Epidermal melanocyte (primary cell): Measurements from ENCODE around the gene SPTBN5.

Experiments
- DNase-seq: peaks from one replicate; pipeline ENCODE4 v3.0.0; 2011; ENCODE audit warnings: low spot score; ENCODE audit not compliant: insufficient read length

Gene SPTBN5

GRCh38 chr15:41806291-41807181 is 87.3 kb downstream of the SPTBN5 start:
- no peak for DNase-seq

- no peak for DNase-seq
Observed at GRCh38 chr15:41805711-41806110, 88.1 kb downstream of the SPTBN5 start.

DNA sequence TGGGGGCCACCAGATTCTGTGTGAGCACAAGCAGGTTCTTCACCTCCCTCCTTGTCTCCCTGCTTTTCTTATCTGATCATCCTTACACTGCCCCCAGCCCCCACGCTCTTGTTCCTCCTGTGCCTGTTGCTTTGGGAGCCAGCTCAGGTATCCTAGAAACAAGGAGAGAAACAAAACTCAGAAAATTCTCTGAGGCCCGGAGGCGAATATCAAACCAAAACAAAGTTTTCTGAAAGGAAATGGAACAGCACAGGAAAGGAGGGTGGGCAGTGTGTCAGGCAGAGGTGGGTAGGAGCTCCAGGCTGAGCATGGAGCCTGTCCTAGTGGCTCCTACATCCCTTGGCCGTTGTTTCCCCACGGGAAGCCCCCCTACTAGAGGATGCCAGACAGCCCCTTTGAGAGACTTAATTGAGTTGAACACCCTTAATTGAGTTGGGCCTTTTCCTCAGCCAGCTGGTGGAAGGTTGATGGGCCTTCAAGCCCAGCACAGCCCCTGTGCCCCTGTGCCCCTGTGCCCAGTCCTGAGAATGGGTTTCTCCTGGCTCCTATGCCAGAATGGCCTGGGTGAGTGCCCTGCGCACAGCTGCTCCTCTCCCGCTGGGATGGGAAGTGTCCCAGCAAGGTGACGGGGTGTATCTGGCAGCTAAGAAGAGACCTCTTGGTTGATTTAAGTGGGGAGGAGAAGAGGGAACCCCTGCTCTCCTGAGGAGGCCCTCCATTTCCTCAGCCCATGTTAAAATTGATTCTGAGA is 88.8 kb downstream of the SPTBN5 start:
- DNase-seq = no peak

- no peak for DNase-seq
Observed at GRCh38 chr15:41804361-41804760, 89.5 kb downstream of the SPTBN5 start.

- no peak for DNase-seq
Observed at GRCh38 chr15:41801850-41802455, 91.9 kb downstream of the SPTBN5 start.

GRCh38 chr15:41801185-41801584 is 92.7 kb downstream of the SPTBN5 start:
- DNase-seq = no peak

- DNase-seq = no peak
Observed at GRCh38 chr15:41799488-41799805, 94.4 kb downstream of the SPTBN5 start.

GRCh38 chr15:41798607-41799487 is 95.0 kb downstream of the SPTBN5 start:
- no peak for DNase-seq
